Measurements from ENCODE around the gene TMUB1. TPM values are rescaled to one million over a fixed set of nuclear protein-coding genes. Genes with fewer than 3 reads are reported as not detected.

The TMUB1 gene
- total and polyA plus RNA-seq, 7 experiments from 2014 or later: 36.0 to 61.2 (median 42.2) TPM

- POLR2A ChIA-PET: interaction anchor here (0.6 kb wide), 1 partner anchor 33 kb away, joined by 3 read pairs; no protein-coding TSS in a partner anchor
- peak overlapping the region; percentile 59 for H3K27ac ChIP-seq (ENCODE audit: low read depth, low read length)
Observed at GRCh38 chr7:151117565-151117964, 34.3 kb upstream of the TMUB1 start.

DNA sequence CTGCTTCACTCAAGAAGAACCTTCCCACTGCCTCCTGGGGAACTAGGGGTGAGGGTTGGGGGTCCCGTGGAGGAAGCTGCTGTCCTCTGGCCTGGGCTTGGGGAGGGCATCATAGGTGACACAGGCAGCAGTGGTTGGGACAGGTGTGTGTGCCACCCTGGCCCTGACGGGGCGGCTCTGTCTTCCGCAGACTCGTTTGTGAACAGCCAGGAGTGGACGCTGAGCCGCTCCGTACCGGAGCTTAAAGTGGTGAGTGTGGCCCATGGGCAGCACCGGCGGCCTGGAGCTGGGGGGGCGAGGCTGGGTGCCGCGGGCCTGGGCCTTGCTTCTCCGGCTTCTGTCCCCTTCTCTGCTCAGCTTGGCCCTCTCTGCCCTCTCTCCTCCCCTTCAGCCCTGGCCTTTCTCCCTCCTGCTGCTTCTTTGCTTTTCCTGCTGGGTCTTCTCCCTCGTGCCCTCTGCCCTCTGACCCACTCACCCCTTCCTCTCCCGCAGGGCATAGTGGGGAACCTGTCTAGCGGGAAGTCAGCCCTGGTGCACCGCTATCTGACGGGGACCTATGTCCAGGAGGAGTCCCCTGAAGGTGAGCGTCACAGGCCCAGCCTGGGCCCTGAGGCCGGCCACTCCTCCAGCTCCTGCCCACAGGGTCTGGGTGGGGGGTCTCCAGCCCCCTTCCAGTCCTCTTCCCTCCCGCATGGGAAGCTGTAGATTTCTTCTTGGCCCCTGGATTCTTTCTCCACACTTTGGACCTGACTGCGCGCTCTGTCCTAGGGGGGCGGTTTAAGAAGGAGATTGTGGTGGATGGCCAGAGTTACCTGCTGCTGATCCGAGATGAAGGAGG, 33.5 kb upstream of the TMUB1 start:
- ChIA-PET POLR2A (no interaction called here), CTCF (interaction anchor here (1.5 to 1.9 kb wide), 2 partner anchors 7 to 98 kb away, joined by 4 read pairs; no protein-coding TSS in a partner anchor)
- Histone ChIP-seq H3K4me1 (ENCODE audit: control insufficient read depth in 2 of 2, insufficient read depth in 2 of 2, low read length in 2 of 2) (no peaks in the 10 kb centered on the region), H3K4me3 (ENCODE audit: low read length) (peak overlapping the region; percentile 32), H3K27ac (ENCODE audit: low read depth, low read length) (peak overlapping the region; percentile 59), H3K36me3 (ENCODE audit: control insufficient read depth in 2 of 3, insufficient read depth in 3 of 3, low read length in 3 of 3) (peaks cover 0 to 33% (median 0%) of the 10 kb centered on the region in 3 experiments), H3K27me3 (ENCODE audit: control insufficient read depth in 2 of 2, insufficient read depth in 2 of 2, low read length in 2 of 2) (peaks cover 0 to 4% of the 10 kb centered on the region in 2 donors), H3K9me3 (ENCODE audit: control insufficient read depth in 2 of 3, low read length in 3 of 3) (no peaks in the 10 kb centered on the region)
- no peaks in the 10 kb centered on the region for H3K9me3 Mint-ChIP-seq
- ATAC-seq: no peak
- peaks cover 0 to 22% (median 10%) of the 10 kb centered on the region in 5 donors for H3K36me3 Mint-ChIP-seq
- intact Hi-C loops (cut with micrococcal nuclease): loop anchor here in 1 of 2 donors (10.0 kb wide), 1 partner anchor 342 kb away; no protein-coding TSS in a partner anchor
- peak overlapping the region in 8 of 9 donors; percentile 70 to 95 (median 88) for H3K27ac Mint-ChIP-seq
- H3K4me1 Mint-ChIP-seq: peaks cover 0 to 17% (median 4%) of the 10 kb centered on the region in 7 donors
- DNase-seq: no peak
- H3K27me3 Mint-ChIP-seq: peaks cover 0 to 21% (median 0%) of the 10 kb centered on the region in 5 donors
- H3K4me3 Mint-ChIP-seq: peak overlapping the region; percentile 45 to 83 (median 72)

More at GRCh38 chr7:151117565-151117964, 34.3 kb upstream of the TMUB1 start:
- peak; percentile 66 for ATAC-seq
- Mint-ChIP-seq H3K27me3 (peaks cover 0 to 18% (median 0%) of the 10 kb centered on the region in 5 donors), H3K9me3 (no peaks in the 10 kb centered on the region), H3K27ac (peak overlapping the region in 8 of 9 donors; percentile 70 to 95 (median 88)), H3K36me3 (peaks cover 0 to 22% (median 10%) of the 10 kb centered on the region in 5 donors), H3K4me3 (peak overlapping the region; percentile 17 to 83 (median 72)), H3K4me1 (peaks cover 0 to 17% (median 4%) of the 10 kb centered on the region in 7 donors)
- intact Hi-C loops (cut with micrococcal nuclease): loop anchor here in 1 of 2 donors (10.0 kb wide), 1 partner anchor 343 kb away; no protein-coding TSS in a partner anchor
- peaks cover 0 to 4% of the 10 kb centered on the region in 2 donors for H3K27me3 ChIP-seq (ENCODE audit: control insufficient read depth in 2 of 2, insufficient read depth in 2 of 2, low read length in 2 of 2)
- CTCF ChIA-PET: interaction anchor here (1.5 kb wide), 1 partner anchor 99 kb away, joined by 4 read pairs; no protein-coding TSS in a partner anchor
- peaks cover 0 to 34% (median 0%) of the 10 kb centered on the region in 3 experiments for H3K36me3 ChIP-seq (ENCODE audit: control insufficient read depth in 2 of 3, insufficient read depth in 3 of 3, low read length in 3 of 3)
- peak overlapping the region; percentile 32 for H3K4me3 ChIP-seq (ENCODE audit: low read length)
- H3K4me1 ChIP-seq (ENCODE audit: control insufficient read depth in 2 of 2, insufficient read depth in 2 of 2, low read length in 2 of 2): no peaks in the 10 kb centered on the region
- DNase-seq: peak in 7 of 9 donors; percentile 21 to 57 (median 44)
- H3K9me3 ChIP-seq (ENCODE audit: control insufficient read depth in 2 of 3, low read length in 3 of 3): no peaks in the 10 kb centered on the region

DNA sequence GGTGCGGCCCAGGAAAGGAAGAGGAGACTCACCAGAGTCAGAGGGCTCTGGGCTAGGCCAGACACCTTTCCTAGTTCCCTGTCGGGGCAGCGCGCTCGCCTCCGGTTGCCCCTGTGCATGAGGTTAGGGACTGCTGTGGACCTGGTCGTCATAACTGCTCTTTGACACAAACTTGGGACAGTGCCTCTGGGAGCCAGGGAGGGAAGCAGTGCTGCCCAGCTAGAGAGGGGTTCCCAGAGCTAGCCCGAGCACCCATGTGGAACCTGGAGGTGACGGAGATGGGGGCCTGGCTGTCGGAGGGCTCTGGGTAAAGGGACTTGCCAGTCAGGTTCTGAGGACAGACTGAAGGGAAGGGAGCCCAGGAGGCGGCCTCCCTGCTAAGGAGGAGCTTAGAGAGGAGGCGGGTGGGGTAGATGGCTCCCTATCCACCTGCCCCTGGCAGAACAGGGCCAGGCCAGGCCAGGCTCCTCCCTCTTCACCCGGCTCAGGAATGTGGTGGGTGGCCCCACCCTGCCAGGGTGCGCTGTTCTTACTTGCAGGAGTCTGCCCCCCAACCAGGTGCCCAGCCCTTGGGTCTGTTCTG, 32.6 kb upstream of the TMUB1 start:
- Histone ChIP-seq H3K27me3 (ENCODE audit: control insufficient read depth in 2 of 2, insufficient read depth in 2 of 2, low read length in 2 of 2) (peaks cover 0 to 4% of the 10 kb centered on the region in 2 donors), H3K4me1 (ENCODE audit: control insufficient read depth in 2 of 2, insufficient read depth in 2 of 2, low read length in 2 of 2) (no peaks in the 10 kb centered on the region), H3K27ac (ENCODE audit: low read depth, low read length) (peak overlapping the region; percentile 59), H3K4me3 (ENCODE audit: low read length) (no peak overlapping the region), H3K36me3 (ENCODE audit: control insufficient read depth in 2 of 3, insufficient read depth in 3 of 3, low read length in 3 of 3) (peaks cover 0 to 24% (median 0%) of the 10 kb centered on the region in 3 experiments), H3K9me3 (ENCODE audit: control insufficient read depth in 2 of 3, low read length in 3 of 3) (no peaks in the 10 kb centered on the region)
- Mint-ChIP-seq H3K27me3 (peaks cover 0 to 21% (median 0%) of the 10 kb centered on the region in 5 donors), H3K36me3 (peaks cover 0 to 14% (median 3%) of the 10 kb centered on the region in 5 donors), H3K9me3 (no peaks in the 10 kb centered on the region), H3K4me1 (peaks cover 0 to 17% (median 4%) of the 10 kb centered on the region in 7 donors), H3K27ac (peak overlapping the region in 6 of 9 donors; percentile 8 to 78 (median 32)), H3K4me3 (peak overlapping the region in 9 of 10 donors; percentile 57 to 83 (median 70))
- ATAC-seq (peak; percentile 16), DNase-seq (no peak)
- POLR2A ChIA-PET: interaction anchor here (1.6 kb wide), 1 partner anchor 57 kb away, joined by 3 read pairs; no protein-coding TSS in a partner anchor
- intact Hi-C loops (cut with micrococcal nuclease): loop anchor here in 1 of 2 donors (10.0 kb wide), 1 partner anchor 341 kb away; no protein-coding TSS in a partner anchor
- CTCF ChIA-PET: interaction anchor here (0.6 to 1.9 kb wide), 2 partner anchors 8 to 142 kb away, joined by 3 to 4 read pairs; no protein-coding TSS in a partner anchor

GRCh38 chr7:151115121-151115835, 32.0 kb upstream of the TMUB1 start:
- Histone ChIP-seq H3K27ac (ENCODE audit: low read depth, low read length) (no peak overlapping the region), H3K27me3 (ENCODE audit: control insufficient read depth in 2 of 2, insufficient read depth in 2 of 2, low read length in 2 of 2) (peaks cover 0 to 4% of the 10 kb centered on the region in 2 donors), H3K4me3 (ENCODE audit: low read length) (no peak overlapping the region), H3K9me3 (ENCODE audit: control insufficient read depth in 2 of 3, low read length in 3 of 3) (no peaks in the 10 kb centered on the region), H3K36me3 (ENCODE audit: control insufficient read depth in 2 of 3, insufficient read depth in 3 of 3, low read length in 3 of 3) (peaks cover 0 to 18% (median 0%) of the 10 kb centered on the region in 3 experiments), H3K4me1 (ENCODE audit: control insufficient read depth in 2 of 2, insufficient read depth in 2 of 2, low read length in 2 of 2) (no peaks in the 10 kb centered on the region)
- H3K9me3 Mint-ChIP-seq: no peaks in the 10 kb centered on the region
- ATAC-seq (peak; percentile 40), DNase-seq (peak in 6 of 9 donors; percentile 17 to 62 (median 23))
- ChIA-PET POLR2A (interaction anchor here (1.6 kb wide), 1 partner anchor 57 kb away, joined by 3 read pairs; no protein-coding TSS in a partner anchor), CTCF (interaction anchor here (0.6 to 1.9 kb wide), 2 partner anchors 9 to 141 kb away, joined by 3 to 4 read pairs; no protein-coding TSS in a partner anchor)
- intact Hi-C loops (cut with micrococcal nuclease): loop anchor here in 1 of 2 donors (10.0 kb wide), 1 partner anchor 340 kb away; no protein-coding TSS in a partner anchor
- peaks cover 0 to 10% (median 3%) of the 10 kb centered on the region in 5 donors for H3K36me3 Mint-ChIP-seq
- peak overlapping the region in 9 of 10 donors; percentile 57 to 83 (median 70) for H3K4me3 Mint-ChIP-seq
- H3K27ac Mint-ChIP-seq: peak overlapping the region in 4 of 9 donors; percentile 8 to 78 (median 26)
- peaks cover 3 to 22% (median 8%) of the 10 kb centered on the region in 7 donors for H3K4me1 Mint-ChIP-seq
- peaks cover 0 to 21% (median 0%) of the 10 kb centered on the region in 5 donors for H3K27me3 Mint-ChIP-seq

DNA sequence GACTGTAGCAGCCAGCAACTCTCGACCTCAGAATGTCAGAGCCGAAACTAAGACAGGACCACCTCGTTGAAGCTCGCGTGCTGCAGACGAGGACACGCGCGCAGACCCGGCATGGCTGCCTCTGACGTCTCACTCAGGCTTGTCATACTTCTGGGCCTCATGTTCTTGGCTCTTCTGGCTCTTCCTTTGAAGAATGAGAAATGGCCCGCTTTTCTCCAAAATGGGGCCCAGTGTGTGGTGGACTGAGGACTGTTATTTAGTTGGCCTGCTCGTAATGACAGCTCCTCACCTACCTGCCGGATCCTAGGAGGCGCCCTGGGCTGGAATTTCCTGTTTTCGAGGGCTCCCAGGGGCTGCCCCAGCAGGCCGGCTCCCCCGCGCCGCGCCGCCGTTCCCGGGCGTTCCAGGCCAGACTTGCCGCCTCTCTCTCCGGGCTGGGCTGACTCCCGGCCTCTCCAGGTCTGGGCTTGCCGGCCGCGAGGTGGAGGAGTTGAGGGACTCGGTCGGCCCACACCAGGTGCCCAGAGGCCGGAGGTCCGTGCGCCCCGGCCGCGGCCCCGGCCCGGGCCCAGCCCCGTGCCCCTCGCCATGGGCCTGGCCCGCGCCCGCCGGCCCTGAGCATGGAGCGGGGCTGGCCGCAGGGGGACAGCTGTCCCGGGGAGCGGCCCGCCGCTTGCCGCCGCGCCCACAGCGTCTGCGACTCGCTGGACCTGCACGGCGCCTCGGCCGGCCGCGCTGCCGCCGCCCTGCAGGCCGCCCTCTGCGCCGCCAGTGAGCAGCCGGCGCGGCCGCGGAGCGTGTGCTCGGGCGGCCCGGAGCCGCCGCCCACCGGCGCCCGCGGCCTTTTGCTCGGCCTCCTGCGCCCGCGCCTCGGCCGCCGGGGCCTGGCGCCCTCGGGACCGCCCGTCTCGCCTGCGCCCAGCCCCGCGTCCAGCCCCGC, 31.1 kb upstream of the TMUB1 start:
- H3K36me3 ChIP-seq (ENCODE audit: control insufficient read depth in 2 of 3, insufficient read depth in 3 of 3, low read length in 3 of 3): peaks cover 0 to 9% (median 0%) of the 10 kb centered on the region in 3 experiments
- H3K27ac ChIP-seq (ENCODE audit: low read depth, low read length): no peak overlapping the region
- H3K9me3 Mint-ChIP-seq: no peaks in the 10 kb centered on the region
- peak overlapping the region in 9 of 10 donors; percentile 17 to 72 (median 46) for H3K4me3 Mint-ChIP-seq
- CTCF ChIA-PET: interaction anchor here (0.6 to 1.9 kb wide), 3 partner anchors 9 to 158 kb away, joined by 3 to 4 read pairs (median 3); no protein-coding TSS in a partner anchor
- H3K36me3 Mint-ChIP-seq: peaks cover 0 to 8% (median 3%) of the 10 kb centered on the region in 5 donors
- H3K27me3 Mint-ChIP-seq: peaks cover 0 to 21% (median 0%) of the 10 kb centered on the region in 5 donors
- intact Hi-C loops (cut with micrococcal nuclease): loop anchor here in 1 of 2 donors (10.0 kb wide), 1 partner anchor 340 kb away; no protein-coding TSS in a partner anchor
- no peak for ATAC-seq
- no peaks in the 10 kb centered on the region for H3K4me1 ChIP-seq (ENCODE audit: control insufficient read depth in 2 of 2, insufficient read depth in 2 of 2, low read length in 2 of 2)
- no peak overlapping the region for H3K4me3 ChIP-seq (ENCODE audit: low read length)
- H3K4me1 Mint-ChIP-seq: peaks cover 3 to 24% (median 10%) of the 10 kb centered on the region in 7 donors
- DNase-seq: no peak
- H3K27me3 ChIP-seq (ENCODE audit: control insufficient read depth in 2 of 2, insufficient read depth in 2 of 2, low read length in 2 of 2): peaks cover 0 to 4% of the 10 kb centered on the region in 2 donors
- no peaks in the 10 kb centered on the region for H3K9me3 ChIP-seq (ENCODE audit: control insufficient read depth in 2 of 3, low read length in 3 of 3)
- H3K27ac Mint-ChIP-seq: no peak overlapping the region
- POLR2A ChIA-PET: interaction anchor here (1.6 kb wide), 1 partner anchor 56 kb away, joined by 3 read pairs; no protein-coding TSS in a partner anchor
